Fibroblast of peridontal ligament (primary cell): ENCODE measurements around the gene MBNL3.
"Not testable (repeated sequence)": the region's sequence is repeated elsewhere in the genome, so short reads cannot be mapped to it uniquely, and the experiment has no call there.

Experiments used
- DNase-seq: peaks from one replicate; pipeline ENCODE4 v3.0.0-alpha.2; 2010; ENCODE audit errors: extremely low read depth

The MBNL3 gene

DNA sequence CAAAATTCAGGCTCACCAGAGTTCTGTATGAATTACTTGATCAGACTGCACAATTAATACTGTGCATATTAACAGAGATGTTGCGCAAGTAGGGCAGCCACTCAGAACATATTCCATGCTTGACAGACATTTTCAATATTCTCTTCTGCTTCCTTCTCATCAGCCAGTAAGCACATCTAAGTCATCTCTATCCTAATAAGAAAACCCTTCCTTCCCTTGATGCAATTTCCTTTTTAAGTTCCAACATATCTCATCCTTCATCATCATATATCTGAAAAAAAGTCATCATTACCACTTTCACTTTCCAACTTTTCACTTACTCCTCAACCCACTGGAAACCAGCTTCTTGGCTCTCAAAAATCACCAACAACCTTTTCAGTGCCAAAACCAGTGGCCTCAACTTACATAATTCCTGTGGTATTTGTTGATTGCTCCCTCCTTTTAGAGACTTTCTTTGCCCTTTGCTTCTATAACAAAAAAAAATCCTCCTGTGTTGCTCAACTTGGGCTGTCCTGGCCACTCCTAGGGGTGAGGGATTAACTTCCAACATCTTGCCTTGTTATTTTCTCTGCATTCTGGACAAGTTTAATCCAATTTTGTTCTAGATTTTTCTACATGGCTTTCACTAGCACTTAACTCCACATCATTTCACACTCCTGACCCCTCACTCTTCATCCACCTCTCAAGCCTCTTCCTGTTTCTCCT lies 14.1 kb downstream of the MBNL3 start:
- DNase-seq, result peak; percentile 49

DNA sequence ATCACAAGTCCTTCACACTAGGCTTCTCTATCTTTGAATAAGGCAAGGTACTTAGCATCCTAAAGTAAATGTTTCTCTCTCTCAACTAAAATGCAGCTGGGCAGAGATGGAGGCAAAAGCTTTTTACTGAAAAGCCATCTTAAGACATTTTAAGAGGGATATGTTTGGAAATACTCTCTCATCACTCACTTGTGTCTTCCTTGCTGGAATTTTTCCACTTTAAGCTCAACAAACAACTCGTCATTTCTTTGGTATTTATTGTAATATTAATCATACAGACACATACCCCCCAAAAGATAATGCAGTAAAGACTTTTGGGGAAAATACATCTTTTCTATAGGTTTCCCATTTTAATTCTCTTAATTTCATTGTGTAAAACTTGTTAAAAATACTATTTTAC lies 16.4 kb downstream of the MBNL3 start:
- DNase-seq, result no peak

DNA sequence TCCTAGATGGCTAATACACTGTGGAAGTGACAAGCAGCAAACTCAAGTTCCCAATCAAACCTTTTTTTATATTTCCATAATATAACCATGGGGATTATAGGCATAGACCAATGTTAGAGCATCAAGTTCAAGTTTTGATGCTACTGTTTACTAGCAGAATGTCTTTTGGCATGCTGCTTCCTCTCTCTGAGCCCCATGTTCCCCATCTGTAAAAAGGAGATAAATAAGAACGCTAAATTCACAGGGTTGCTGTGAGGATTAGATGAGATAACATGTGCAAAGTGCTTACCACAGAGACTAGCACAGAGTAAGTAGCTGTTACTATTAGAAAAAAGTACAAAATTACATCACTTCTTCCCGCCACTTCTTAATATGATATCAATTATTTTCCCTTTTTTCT lies 18.0 kb downstream of the MBNL3 start:
- no peak for DNase-seq

GRCh38 chrX:132470179-132470578 lies 18.7 kb downstream of the MBNL3 start:
- no peak for DNase-seq

GRCh38 chrX:132468454-132468853 lies 20.4 kb downstream of the MBNL3 start:
- DNase-seq, result no peak

- DNase-seq, result no peak
Measured at GRCh38 chrX:132467989-132468388, 20.8 kb downstream of the MBNL3 start.

GRCh38 chrX:132467026-132467425 lies 21.8 kb downstream of the MBNL3 start:
- DNase-seq, result no peak

GRCh38 chrX:132463411-132463810 lies 25.4 kb downstream of the MBNL3 start:
- no peak for DNase-seq

GRCh38 chrX:132461886-132462285 lies 27.0 kb downstream of the MBNL3 start:
- no peak for DNase-seq

- no peak for DNase-seq
Measured at GRCh38 chrX:132452911-132453550, 35.8 kb downstream of the MBNL3 start.

GRCh38 chrX:132445909-132446308 lies 42.9 kb downstream of the MBNL3 start:
- not testable (repeated sequence) for DNase-seq

DNA sequence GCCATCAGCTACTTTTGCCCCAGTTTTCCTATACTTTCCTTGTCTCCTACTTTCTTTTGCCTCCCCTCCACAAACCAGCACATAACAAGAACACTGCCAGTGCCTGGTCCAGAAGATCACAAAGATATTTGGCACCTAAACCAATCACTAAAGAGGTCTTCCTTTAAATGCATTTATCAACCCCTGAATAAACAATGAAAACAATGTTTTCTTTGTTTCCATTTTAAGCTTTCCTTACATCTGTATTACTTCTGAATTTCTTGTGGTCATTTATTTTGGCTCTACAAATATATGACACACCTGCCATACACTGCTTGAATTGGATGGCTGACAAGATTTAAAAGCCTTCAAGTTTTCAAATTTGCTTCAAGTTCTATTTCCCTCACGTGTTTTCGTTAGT lies 43.9 kb downstream of the MBNL3 start:
- DNase-seq, result no peak

DNA sequence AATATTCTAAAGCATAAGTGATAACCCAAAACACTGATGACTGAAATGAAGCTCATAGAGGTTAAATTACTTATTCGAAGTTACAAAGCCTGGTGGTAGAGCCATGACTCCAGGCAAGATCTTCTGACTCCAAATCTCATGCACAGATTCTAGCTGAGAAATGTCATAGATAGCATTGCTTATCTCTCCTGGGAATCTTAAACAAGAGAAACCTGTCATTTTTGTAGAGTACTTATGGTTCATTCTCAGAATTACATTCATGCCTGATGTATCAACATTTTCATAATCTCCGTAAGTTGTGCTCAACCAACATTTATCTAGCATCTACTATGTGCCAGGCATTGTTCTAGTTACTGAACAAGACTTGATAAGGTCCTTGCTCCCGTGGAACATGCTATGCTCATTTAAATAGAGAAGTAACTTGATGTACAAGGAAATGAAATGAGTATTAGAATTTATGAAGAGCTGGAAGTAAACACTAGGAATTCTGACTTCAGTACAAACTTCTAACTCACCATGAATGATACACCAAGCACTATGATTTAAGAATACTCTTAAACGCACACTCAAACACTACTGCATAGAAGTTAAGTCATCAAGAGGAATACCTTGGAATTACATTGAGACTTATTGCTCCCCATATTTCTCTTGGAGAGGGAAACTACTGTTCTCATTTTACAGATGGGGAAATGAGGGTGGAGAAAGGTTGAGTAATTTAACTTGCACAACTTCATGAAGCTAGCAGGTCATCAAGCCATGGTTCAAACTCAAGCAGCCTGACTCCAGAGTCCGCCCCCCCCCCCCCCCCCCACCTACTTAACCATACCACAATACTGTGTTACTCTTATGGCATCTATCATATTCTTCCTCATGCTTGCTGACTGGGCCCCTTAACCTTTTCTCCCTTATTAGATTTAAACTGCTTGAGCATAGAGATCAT lies 45.4 kb downstream of the MBNL3 start:
- DNase-seq, result no peak

DNA sequence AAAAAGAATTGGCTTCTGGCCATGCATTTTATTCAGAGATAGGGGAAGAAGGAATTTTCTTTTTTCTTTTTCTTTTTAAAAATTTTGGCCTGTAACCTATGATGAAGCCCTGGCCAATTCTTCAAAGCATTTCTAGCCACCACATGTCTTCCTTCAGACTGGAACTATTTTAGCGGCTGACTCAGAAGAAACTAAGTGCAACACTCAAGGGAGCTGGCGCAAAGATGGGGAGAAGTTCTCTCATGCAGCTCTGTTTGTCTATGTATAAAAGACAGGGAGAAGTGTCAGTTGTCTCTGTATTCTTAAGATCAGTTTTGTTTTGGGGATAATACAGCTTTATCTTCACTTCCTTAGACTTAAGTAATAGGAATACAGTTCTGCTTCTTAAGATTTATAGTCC lies 46.1 kb downstream of the MBNL3 start:
- peak; percentile 12 for DNase-seq

- peak; percentile 15 for DNase-seq
Measured at GRCh38 chrX:132435222-132435621, 53.6 kb downstream of the MBNL3 start.

GRCh38 chrX:132433551-132433950 lies 55.3 kb downstream of the MBNL3 start:
- no peak for DNase-seq

DNA sequence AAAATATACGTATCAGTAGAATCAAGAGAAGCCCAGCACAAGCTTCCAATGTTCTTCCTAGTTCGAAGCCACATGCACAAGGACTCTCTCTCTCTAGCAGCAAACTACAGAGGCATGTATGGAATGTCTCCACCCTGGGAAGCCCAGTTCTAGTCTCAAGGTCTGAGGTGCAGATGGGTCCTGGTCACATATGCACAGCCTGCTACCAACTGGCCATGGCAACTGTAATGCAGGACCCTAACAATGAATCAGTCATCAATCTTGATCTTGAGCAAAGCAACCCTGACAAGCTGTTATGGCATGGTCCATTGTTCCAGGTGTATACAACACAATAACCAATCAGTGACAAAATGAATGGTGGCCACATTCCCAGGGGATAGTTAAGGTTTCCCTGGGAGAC lies 55.8 kb downstream of the MBNL3 start:
- no peak for DNase-seq

DNA sequence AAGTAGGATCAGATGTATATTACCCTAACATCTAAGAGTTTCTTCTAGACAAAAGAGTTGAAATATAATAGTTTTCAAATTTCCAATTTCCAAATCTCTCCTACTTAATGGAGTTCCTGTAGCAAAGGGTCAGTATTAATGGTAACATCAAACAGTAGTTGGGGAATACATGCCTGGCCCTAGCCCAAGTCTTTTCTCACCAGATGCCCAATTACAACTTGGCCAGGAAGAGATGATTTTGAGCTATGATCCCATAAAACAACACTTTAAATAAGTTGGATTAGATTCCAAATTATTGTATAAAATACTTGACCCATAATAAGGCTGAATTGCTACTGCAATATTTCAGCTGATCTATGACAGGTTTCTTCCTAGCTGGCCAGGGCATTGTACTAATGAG lies 59.9 kb downstream of the MBNL3 start:
- no peak for DNase-seq

- peak; percentile 71 for DNase-seq
Measured at GRCh38 chrX:132426695-132427281, 62.0 kb downstream of the MBNL3 start.

DNA sequence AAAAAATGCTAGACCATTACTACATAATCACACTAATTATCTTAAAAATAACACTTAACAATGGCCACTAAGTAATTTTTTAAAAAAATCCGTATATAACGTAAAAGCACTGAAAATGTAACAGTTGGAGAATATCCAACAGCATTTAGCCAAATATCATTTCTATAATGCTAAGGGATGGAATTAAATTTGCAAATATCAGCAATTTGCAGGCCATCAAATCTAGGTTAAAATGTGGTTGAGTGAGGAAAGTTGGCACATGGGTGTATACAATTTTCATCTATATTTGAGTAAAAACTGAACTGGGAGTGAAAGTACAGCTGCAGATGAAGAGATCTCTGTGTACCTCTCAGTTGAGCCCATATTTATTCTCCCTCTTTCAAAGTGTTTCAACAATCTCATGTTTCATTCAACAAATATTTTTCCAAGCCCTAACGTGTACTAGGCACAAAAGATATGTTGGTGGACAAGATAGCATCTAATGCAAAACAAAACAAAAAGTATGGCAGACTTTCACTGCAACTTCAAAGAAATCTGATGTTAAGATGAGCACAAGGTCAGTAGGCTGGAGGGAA lies 63.0 kb downstream of the MBNL3 start:
- no peak for DNase-seq

- DNase-seq, result no peak
Measured at GRCh38 chrX:132423323-132423722, 65.5 kb downstream of the MBNL3 start.

GRCh38 chrX:132415012-132415411 lies 73.8 kb downstream of the MBNL3 start:
- DNase-seq, result no peak
